Pancreas (tissue), 10 donors: ENCODE measurements around the gene CACNA2D3. TPM values are rescaled to one million over a fixed set of nuclear protein-coding genes. Genes with fewer than 3 reads are reported as not detected.
"Not testable (repeated sequence)": the region's sequence is repeated elsewhere in the genome, so short reads cannot be mapped to it uniquely, and the experiment has no call there.

Experiments
- ATAC-seq, 4 donors: fragments of 200-7000 bp; cut with Tn5 transposase; one replicate each; pipeline versions ENCODE4 v1.8.0 to v1.9.1; 2020; ENCODE audit warnings: mild to moderate bottlenecking in 4 of 4, moderate library complexity in 4 of 4
- DNase-seq, 6 donors: peaks; one replicate each; pipeline ENCODE4 v3.0.0-alpha.2; 2020
- FAIRE-seq: peaks from 2 replicates; lab custom pipeline; 2012; peaks lifted over from hg19 to GRCh38; lab: Jason Lieb, UNC
- H3K27ac ChIP-seq, 4 donors: fragments of 200-600 bp; sonication (generic); 1 replicate in 3 of 4; 2 replicates in 1 of 4; pipeline versions ENCODE4 v1.5.0 to v1.8.0; 2020
- H3K27me3 ChIP-seq, 4 donors: fragments of 200-600 bp; one replicate each; pipeline ENCODE4 v1.8.0; 2021
- H3K36me3 ChIP-seq, 3 donors: fragments of 200-600 bp; sonication (generic) in 1 of 3; one replicate each; pipeline versions ENCODE4 v1.5.0 to v1.8.0; 2020 to 2021
- H3K4me1 ChIP-seq, 3 donors: fragments of 200-600 bp; one replicate each; pipeline ENCODE4 v1.8.0; 2021
- H3K4me3 ChIP-seq, 4 donors: fragments of 200-600 bp; sonication (generic) in 2 of 4; one replicate each; pipeline versions ENCODE4 v1.5.0 to v1.8.0; 2020 to 2021
- H3K9me3 ChIP-seq, 4 donors: fragments of 200-600 bp; one replicate each; pipeline ENCODE4 v1.8.0; 2021
- CTCF ChIP-seq, 4 donors: fragments of 200-600 bp; sonication (generic) in 3 of 4; IDR thresholded peaks; one replicate each; pipeline versions ENCODE4 v1.5.0 to v1.8.0; 2021; ENCODE audit warnings: antibody characterized with exemption in 4 of 4
- WGBS, 2 donors: extraction: QIAGEN DNeasy Blood & Tissue Kit; methylation state at CpG; one replicate each; pipeline ENCODE4 v1.1.7; 2013; 5-methylcytosine and 5-hydroxymethylcytosine counted together
- intact Hi-C, 3 donors: fragments of 100-400 bp; cut with DNase I; formaldehyde crosslinking; loops; one replicate each; pipeline versions ENCODE4 v1.11.1 to v1.14.2; 2022
- polyA plus RNA-seq, 2 donors: library from polyadenylated mRNA; stranded (reverse); fragments of 200-250 nt; gene quantifications; one replicate each; pipeline ENCODE4 v1.2.3, GENCODE V29; 2013
- total RNA-seq, 6 donors: library from RNA; stranded (reverse); fragmentation: NEBNext Ultra II Directional in 4 of 6; extraction: Animal tissue kit (Norgen Biotek cat#: 25700) in 4 of 6; gene quantifications; one replicate each; pipeline versions ENCODE4 v1.2.1 to v1.2.4, GENCODE V29; 2021 to 2023
- donor health status: healthy with polysubstance abuse.
- donor health status: DM: no; HTN: no; CAD: no; lungs with moderate emphysema.
- donor health status: DM: no; HTN: no; CAD: no.
- donor health status: control.
- donor health status: control.
- donor health status: Bipolar disorder and iron deficiency.
- donor health status: DM: yes; HTN: yes; CAD: no.
- donor health status: DM: no; HTN: no; CAD: no.
- donor health status: DM: no; HTN: no; CAD: no.
- donor health status: DM: yes; HTN: yes; CAD: no.

Gene CACNA2D3
- total and polyA plus RNA-seq, 8 donors: 0.19 to 0.75 (median 0.37) TPM; not detected in 2

- no peaks in the 10 kb centered on the region for H3K4me1 ChIP-seq
- H3K9me3 ChIP-seq: no peaks in the 10 kb centered on the region
- H3K36me3 ChIP-seq: no peaks in the 10 kb centered on the region
- TF ChIP-seq CTCF (IDR thresholded peaks at IDR 0.05): no peak
- ATAC-seq: no peak
- no peak for DNase-seq
- H3K4me3 ChIP-seq: no peak overlapping the region
- intact Hi-C loops: no loop called here
- WGBS, 2 donors: 60 to 63% methylated on average over 6 of the region's 6 CpGs
- no peaks in the 10 kb centered on the region for H3K27me3 ChIP-seq
- H3K27ac ChIP-seq: no peak overlapping the region
- FAIRE-seq: no peak
Measured at GRCh38 chr3:54630101-54630623, 507.8 kb downstream of the CACNA2D3 start.

- H3K9me3 ChIP-seq, H3K27ac ChIP-seq, ATAC-seq, FAIRE-seq, H3K27me3 ChIP-seq, H3K4me1 ChIP-seq, DNase-seq, H3K4me3 ChIP-seq, H3K36me3 ChIP-seq, intact Hi-C loops: not testable (repeated sequence)
- 74 to 78% methylated on average over 6 of the region's 6 CpGs for WGBS, 2 donors
Measured at GRCh38 chr3:54631001-54631400, 508.6 kb downstream of the CACNA2D3 start.

- TF ChIP-seq CTCF (IDR thresholded peaks at IDR 0.05): no peak
- no peak for DNase-seq
- Histone ChIP-seq H3K36me3 (no peaks in the 10 kb centered on the region), H3K27ac (no peak overlapping the region), H3K27me3 (no peaks in the 10 kb centered on the region), H3K4me3 (no peak overlapping the region), H3K9me3 (no peaks in the 10 kb centered on the region), H3K4me1 (no peaks in the 10 kb centered on the region)
- no peak for FAIRE-seq
- WGBS, 2 donors: 65 to 72% methylated on average over 6 of the region's 6 CpGs
- ATAC-seq: no peak
- intact Hi-C loops: no loop called here
Measured at GRCh38 chr3:54631516-54632325, 509.4 kb downstream of the CACNA2D3 start.

- ATAC-seq: no peak
- FAIRE-seq: no peak
- DNase-seq: no peak
- Histone ChIP-seq H3K27ac (no peak overlapping the region), H3K4me1 (no peaks in the 10 kb centered on the region), H3K36me3 (no peaks in the 10 kb centered on the region), H3K4me3 (no peak overlapping the region), H3K27me3 (no peaks in the 10 kb centered on the region), H3K9me3 (no peaks in the 10 kb centered on the region)
- 81 to 92% methylated on average over 1 of the region's 1 CpG for WGBS, 2 donors
- no peak for TF ChIP-seq CTCF (IDR thresholded peaks at IDR 0.05)
- intact Hi-C loops: no loop called here
Measured at GRCh38 chr3:54632326-54632665, 509.9 kb downstream of the CACNA2D3 start.

- WGBS, 2 donors: 76 to 88% methylated on average over 6 of the region's 6 CpGs
- intact Hi-C loops: no loop called here
- no peak for FAIRE-seq
- Histone ChIP-seq H3K4me1 (no peaks in the 10 kb centered on the region), H3K36me3 (no peaks in the 10 kb centered on the region), H3K27me3 (no peaks in the 10 kb centered on the region), H3K9me3 (no peaks in the 10 kb centered on the region), H3K27ac (no peak overlapping the region), H3K4me3 (no peak overlapping the region)
- ATAC-seq: no peak
- no peak for DNase-seq
- TF ChIP-seq CTCF (IDR thresholded peaks at IDR 0.05): no peak
Measured at GRCh38 chr3:54632834-54633233, 510.5 kb downstream of the CACNA2D3 start.
